Mononuclear cell (primary cell): ENCODE measurements around the gene DPM3. TPM values are rescaled to one million over a fixed set of nuclear protein-coding genes. Genes with fewer than 3 reads are reported as not detected.

Experiments
- total RNA-seq: library from RNA; depleted of rRNA; stranded (reverse); fragments of >200 nt; gene quantifications from one replicate; pipeline ENCODE4 v1.2.3, GENCODE V29; 2012

Gene DPM3
- total RNA-seq, 1 donor = 14.0 TPM

Other genes with a start within 250 kb of the DPM3 start
- gene PMVK, start 203.8 kb downstream of the DPM3 start, total RNA-seq = 2.1 TPM
- 125 TPM for gene PBXIP1, start 184.4 kb downstream of the DPM3 start, total RNA-seq
- gene PYGO2, start 178.7 kb downstream of the DPM3 start, total RNA-seq = 13.4 TPM
- gene SHC1, start 169.8 kb downstream of the DPM3 start, total RNA-seq = 22.2 TPM
- 5.9 TPM for gene CKS1B, start 165.8 kb downstream of the DPM3 start, total RNA-seq
- gene FLAD1, start 157.2 kb downstream of the DPM3 start, total RNA-seq = 11.3 TPM
- gene LENEP, start 146.9 kb downstream of the DPM3 start, total RNA-seq = 0.63 TPM
- gene ZBTB7B, start 137.7 kb downstream of the DPM3 start, total RNA-seq = 39.6 TPM
- 0.10 TPM for gene DCST2, start 106.8 kb downstream of the DPM3 start, total RNA-seq
- gene DCST1, start 106.7 kb downstream of the DPM3 start, total RNA-seq = 0.21 TPM
- gene ADAM15, start 89.2 kb downstream of the DPM3 start, total RNA-seq = 25.1 TPM
- gene EFNA4, start 76.8 kb downstream of the DPM3 start, total RNA-seq = 2.4 TPM
- gene EFNA3, start 61.7 kb downstream of the DPM3 start, total RNA-seq = 0.21 TPM
- 0.84 TPM for gene EFNA1, start 12.7 kb downstream of the DPM3 start, total RNA-seq
- gene SLC50A1, start 4.7 kb downstream of the DPM3 start, total RNA-seq = 22.4 TPM
- 62.0 TPM for gene KRTCAP2, start 32.8 kb upstream of the DPM3 start, total RNA-seq
- 0.52 TPM for gene TRIM46, start 33.3 kb upstream of the DPM3 start, total RNA-seq
- 8.0 TPM for gene THBS3, start 67.4 kb upstream of the DPM3 start, total RNA-seq
- gene MTX1, start 68.2 kb upstream of the DPM3 start, total RNA-seq = 16.1 TPM
- 2.1 TPM for gene ENTREP3, start 115.0 kb upstream of the DPM3 start, total RNA-seq
- gene SCAMP3, start 121.8 kb upstream of the DPM3 start, total RNA-seq = 17.9 TPM
- 18.2 TPM for gene CLK2, start 133.0 kb upstream of the DPM3 start, total RNA-seq
- 0.21 TPM for gene HCN3, start 136.9 kb upstream of the DPM3 start, total RNA-seq
- not detected for gene PKLR, start 160.9 kb upstream of the DPM3 start, total RNA-seq
- gene FDPS, start 168.3 kb upstream of the DPM3 start, total RNA-seq = 21.5 TPM
- 6.6 TPM for gene RUSC1, start 180.4 kb upstream of the DPM3 start, total RNA-seq